Measurements from ENCODE around the gene CYP4Z1.

DNA sequence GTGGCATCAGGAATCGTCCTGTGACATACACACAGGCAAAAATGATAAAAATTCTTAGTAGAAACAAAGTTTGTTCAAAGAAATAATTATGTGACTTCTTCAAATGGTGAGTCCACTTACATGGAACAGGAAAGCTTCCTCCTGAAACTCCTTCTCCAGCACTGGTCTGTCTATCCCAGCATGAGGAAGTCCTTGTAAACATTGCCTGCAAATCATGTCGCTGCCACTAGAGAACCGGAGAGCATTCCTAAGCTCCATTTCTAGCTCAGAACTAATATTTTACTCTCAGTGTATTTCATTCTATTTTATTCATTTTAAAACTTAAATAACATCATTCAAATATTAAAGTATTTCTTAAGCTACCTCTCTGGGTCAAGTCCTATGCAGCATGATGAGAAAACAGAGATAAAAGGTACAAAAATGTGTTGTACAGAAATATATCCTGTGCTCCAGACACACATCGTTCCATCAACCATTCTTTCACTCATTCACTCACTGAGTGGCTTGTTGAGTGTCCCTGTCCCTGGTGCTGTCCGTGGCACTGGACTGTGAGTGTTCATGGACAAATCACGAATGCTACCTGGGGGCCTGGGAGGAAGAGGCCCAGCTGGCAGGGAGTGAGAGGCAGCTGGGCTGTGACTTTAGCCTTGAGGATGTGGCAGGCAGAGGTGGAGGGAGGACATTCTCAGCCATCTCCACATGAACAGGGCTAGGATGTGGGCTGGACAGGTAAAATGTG, 80.2 kb downstream of the CYP4Z1 start:
- TF ChIP-seq EZH2phosphoT487 (IDR thresholded peaks at IDR 0.05; ENCODE audit: low read depth) (no peak), CTCF (IDR thresholded peaks at IDR 0.05; ENCODE audit: low read depth, low read length) (no peak)

Measured in OCI-LY3 (cell line).